HepG2 (cell line): Measurements from ENCODE around the gene GLYR1. TPM values are rescaled to one million over a fixed set of nuclear protein-coding genes. Genes with fewer than 3 reads are reported as not detected.

Source experiments
- ATAC-seq: fragments of 200-7000 bp; cut with Tn5 transposase; 3 replicates; pipeline ENCODE4 v1.9.1; 2020; ENCODE audit warnings: mild to moderate bottlenecking, moderate library complexity
- Bru-seq: library from RNA; stranded (reverse); fragments of 400-500 nt; gene quantifications from one replicate; lab custom pipeline; 2021; lab: Mats Ljungman, UMichigan
- BruChase-seq, 2 experiments: library from RNA; stranded (reverse); fragments of 400-500 nt; gene quantifications; one replicate each; lab custom pipeline; 2021; lab: Mats Ljungman, UMichigan
- BruUV-seq: library from RNA; stranded (reverse); fragments of 400-500 nt; replicated peaks from 2 replicates; lab custom pipeline; 2021; lab: Mats Ljungman, UMichigan
- CTCF ChIA-PET: fragments of 300-600 bp; formaldehyde crosslinking; extraction: SDS; loops from one replicate; lab custom pipeline; 2021; ENCODE audit warnings: low total read pairs, inconsistent platforms, low intra/inter-chr PET ratio; lab: Yijun Ruan, JAX
- POLR2A ChIA-PET: fragments of 350-600 bp; sonication (Branson Sonifier 250); formaldehyde crosslinking; loops from one replicate; lab custom pipeline; 2020; ENCODE audit warnings: antibody characterized with exemption, inconsistent platforms; lab: Yijun Ruan, JAX
- DNase-seq: peaks from one replicate; pipeline ENCODE4 v3.0.0-alpha.2; 2015; ENCODE audit warnings: low spot score
- FAIRE-seq: peaks from 3 replicates; lab custom pipeline; 2011; peaks lifted over from hg19 to GRCh38; lab: Jason Lieb, UNC
- H2AFZ ChIP-seq: one replicate; pipeline ENCODE4 v1.6.1; 2011; ENCODE audit warnings: low read length, inconsistent platforms
- H3K27ac ChIP-seq: fragments of 300-600 bp; 3 replicates; pipeline ENCODE4 v1.8.0; 2011; ENCODE audit warnings: mixed run types, mild to moderate bottlenecking, mixed read lengths, low read length, inconsistent platforms; ENCODE audit not compliant: insufficient read depth; ENCODE audit errors: extremely low read length
- H3K27me3 ChIP-seq, 2 experiments: fragments of 200-600 bp in 1 of 2; 2 replicates in 1 of 2; 3 replicates in 1 of 2; pipeline versions ENCODE4 v1.6.0 to v1.8.0; 2011; ENCODE audit warnings: low read length in 2 of 2, mild to moderate bottlenecking in 2 of 2, moderate library complexity in 2 of 2, inconsistent platforms in 1 of 2; ENCODE audit not compliant: insufficient read depth in 2 of 2, control insufficient read depth in 1 of 2
- H3K36me3 ChIP-seq, 2 experiments: fragments of 200-600 bp in 1 of 2; replicated peaks in 1 of 2; 2 replicates in 1 of 2; 3 replicates in 1 of 2; pipeline versions ENCODE4 v1.5.1 to v1.8.0; 2011; ENCODE audit warnings: low read length in 2 of 2, inconsistent platforms in 1 of 2; ENCODE audit not compliant: insufficient read depth in 2 of 2, control insufficient read depth in 1 of 2
- H3K4me1 ChIP-seq: 2 replicates; pipeline ENCODE4 v1.5.1; 2012; ENCODE audit warnings: low read length, inconsistent platforms; ENCODE audit not compliant: insufficient read depth
- H3K4me2 ChIP-seq: 2 replicates; pipeline ENCODE4 v1.6.0; 2011; ENCODE audit warnings: low read depth, low read length, inconsistent platforms
- H3K4me3 ChIP-seq, 3 experiments: fragments of 200-600 bp in 1 of 3; sonication (generic), shearing (Covaris generic) in 1 of 3; replicated peaks in 1 of 3; 2 replicates each; pipeline ENCODE4 v1.5.1; 2011 to 2016; ENCODE audit warnings: low read length in 3 of 3, inconsistent platforms in 2 of 3, low read depth in 2 of 3, mild to moderate bottlenecking in 2 of 3, control low read depth in 1 of 3, mixed read lengths in 1 of 3; ENCODE audit not compliant: insufficient read depth in 1 of 3
- H3K79me2 ChIP-seq: one replicate; pipeline ENCODE4 v1.6.1; 2011; ENCODE audit warnings: low read length, inconsistent platforms; ENCODE audit not compliant: insufficient read depth
- H3K9ac ChIP-seq: 2 replicates; pipeline ENCODE4 v1.6.0; 2011; ENCODE audit warnings: mild to moderate bottlenecking, low read depth, low read length, inconsistent platforms; ENCODE audit not compliant: insufficient read depth
- H3K9me3 ChIP-seq: 2 replicates; pipeline ENCODE4 v1.5.1; 2012; ENCODE audit warnings: mild to moderate bottlenecking, low read length
- H4K20me1 ChIP-seq: 2 replicates; pipeline ENCODE4 v1.6.0; 2011; ENCODE audit warnings: inconsistent platforms, mild to moderate bottlenecking, low read length, moderate library complexity; ENCODE audit not compliant: insufficient read depth
- AHR ChIP-seq: IDR thresholded peaks from 2 replicates; pipeline ENCODE4 v1.6.1; 2018; ENCODE audit warnings: missing genetic modification reagents, missing compliant biosample characterization
- IRF2 ChIP-seq: IDR thresholded peaks from 2 replicates; pipeline ENCODE4 v1.6.1; 2018; ENCODE audit warnings: missing genetic modification reagents, missing compliant biosample characterization
- JUND ChIP-seq: sonication (generic); formaldehyde crosslinking; IDR thresholded peaks from 2 replicates; pipeline ENCODE4 v1.8.0; 2022; ENCODE audit warnings: mild to moderate bottlenecking, missing genetic modification reagents
- KAT7 ChIP-seq: IDR thresholded peaks from 2 replicates; pipeline ENCODE4 v1.6.1; 2018; ENCODE audit warnings: borderline replicate concordance, missing compliant biosample characterization
- KLF9 ChIP-seq: IDR thresholded peaks from 2 replicates; pipeline ENCODE4 v1.6.1; 2016; ENCODE audit warnings: low read depth
- SMAD3 ChIP-seq: sonication (generic); formaldehyde crosslinking; IDR thresholded peaks from 2 replicates; pipeline ENCODE4 v1.4.0; 2020; ENCODE audit warnings: missing genetic modification reagents
- ZNF33A ChIP-seq: sonication (generic); formaldehyde crosslinking; IDR thresholded peaks from 2 replicates; pipeline ENCODE4 v1.5.1; 2020; ENCODE audit warnings: missing genetic modification reagents, mild to moderate bottlenecking, moderate library complexity, borderline replicate concordance
- ZNF501 ChIP-seq: sonication (generic); formaldehyde crosslinking; IDR thresholded peaks from 2 replicates; pipeline ENCODE4 v1.5.1; 2020; ENCODE audit warnings: mild to moderate bottlenecking, moderate library complexity, missing genetic modification reagents
- ZNF768 ChIP-seq: sonication (generic); formaldehyde crosslinking; IDR thresholded peaks from 2 replicates; pipeline ENCODE4 v1.4.0; 2020; ENCODE audit warnings: missing genetic modification reagents
- WGBS: methylation state at CpG from one replicate; pipeline ENCODE4 v1.1.6; 2017; ENCODE audit warnings: low lambda C conversion rate; 5-methylcytosine and 5-hydroxymethylcytosine counted together
- in situ Hi-C: cut with HindIII; loops from 2 replicates; pipeline ENCODE4 v1.10.0; 2017; ENCODE audit warnings: low pct_unique_long_range_greater_than_20kb; ENCODE audit not compliant: extremely low pct_ligation_motif_present
- intact Hi-C: fragments of 100-400 bp; cut with micrococcal nuclease; formaldehyde crosslinking; loops from one replicate; pipeline ENCODE4 v1.10.0; 2022; ENCODE audit not compliant: unreplicated experiment
- long read RNA-seq, 2 experiments: library from RNA in 1 of 2; library from polyadenylated mRNA in 1 of 2; stranded (forward) in 1 of 2; unstranded in 1 of 2; transcript quantifications; one replicate each; pipeline ENCODE4 v2.0.0, GENCODE V29; 2019 to 2022
- polyA minus RNA-seq, 3 experiments: library from RNA; depleted of rRNA, polyadenylated mRNA; stranded (reverse); fragments of >200 nt; gene quantifications; 2 replicates each; pipeline ENCODE4 v1.2.3, GENCODE V29; 2011; ENCODE audit warnings: low replicate concordance in 1 of 3
- polyA plus RNA-seq, 8 experiments: library from polyadenylated mRNA; depleted of rRNA in 3 of 8; stranded (reverse) in 7 of 8; unstranded in 1 of 8; fragments of >200 nt; fragmentation: Illumina TruSeq in 4 of 8; extraction: Trizol in 4 of 8; gene quantifications; 2 replicates each; pipeline versions ENCODE4 v1.2.1 to v1.2.3, GENCODE V29; 2011 to 2016; ENCODE audit warnings: low read depth in 4 of 8, missing spikeins in 1 of 8, mixed read lengths in 1 of 8; ENCODE audit not compliant: insufficient read depth in 1 of 8
- total RNA-seq, 5 experiments: library from RNA; depleted of rRNA; stranded (reverse); fragments of >200 nt; fragmentation: Illumina TruSeq; extraction: Trizol; gene quantifications; 2 replicates each; pipeline ENCODE4 v1.2.3, GENCODE V29; 2016; ENCODE audit warnings: low read depth in 1 of 5
- TF ChIP-seq, protein P1 (sequence below): IDR thresholded peaks from 2 replicates; pipeline ENCODE4 v1.6.1; 2012; ENCODE audit warnings: low read depth, low read length, improper control_type of control experiment
- TF ChIP-seq, protein P2 (sequence below): sonication (generic); formaldehyde crosslinking; IDR thresholded peaks from 2 replicates; pipeline ENCODE4 v1.5.0; 2020; ENCODE audit warnings: missing genetic modification reagents
- TF ChIP-seq, protein P3 (sequence below): sonication (generic); formaldehyde crosslinking; conservative IDR thresholded peaks from 2 replicates; pipeline ENCODE4 v1.8.0; 2022; ENCODE audit warnings: low read depth, missing genetic modification reagents

GLYR1 gene
- total RNA-seq (2016; rRNA removed; fragmentation: Illumina TruSeq; extraction: Trizol) (48.7 and 65.0 TPM in 2 replicates), polyA plus RNA-seq (2011; rRNA removed) (28.3 and 35.0 TPM in 2 replicates), polyA minus RNA-seq (2011; rRNA and poly(A)+ RNA removed; ENCODE audit: low replicate concordance) (31.8 and 71.0 TPM in 2 replicates), Bru-seq, nascent RNA (percentile 80 among the genes with signal in this experiment), BruChase-seq, experiment 1, labeled RNA remaining after a 6-hour chase (percentile 87 among the genes with signal in this experiment), BruChase-seq, experiment 2, labeled RNA remaining after a 2-hour chase (percentile 88 among the genes with signal in this experiment)
- total RNA-seq (2016; cell fraction: cytosol; rRNA removed; fragmentation: Illumina TruSeq; extraction: Trizol; ENCODE audit: low read depth), result 15.9 and 19.4 TPM in 2 replicates
- total RNA-seq (2016; cell fraction: insoluble cytoplasmic fraction; rRNA removed; fragmentation: Illumina TruSeq; extraction: Trizol), result 45.2 and 62.7 TPM in 2 replicates
- total RNA-seq (2016; cell fraction: membrane; rRNA removed; fragmentation: Illumina TruSeq; extraction: Trizol), result 15.9 and 18.0 TPM in 2 replicates
- total RNA-seq (2016; cell fraction: nucleus; rRNA removed; fragmentation: Illumina TruSeq; extraction: Trizol), result 42.0 and 52.4 TPM in 2 replicates
- polyA plus RNA-seq (2011; cell fraction: cytosol; rRNA removed), result 19.7 and 20.6 TPM in 2 replicates
- 37.8 and 42.0 TPM in 2 replicates for polyA plus RNA-seq (2011; cell fraction: nucleus; rRNA removed)
- 24.7 and 35.3 TPM in 2 replicates for polyA plus RNA-seq (2012)
- polyA plus RNA-seq (2016; cell fraction: cytosol; fragmentation: Illumina TruSeq; extraction: Trizol; ENCODE audit: low read depth), result 5.7 and 7.1 TPM in 2 replicates
- 52.7 and 61.5 TPM in 2 replicates for polyA plus RNA-seq (2016; cell fraction: insoluble cytoplasmic fraction; fragmentation: Illumina TruSeq; extraction: Trizol; ENCODE audit: low read depth)
- 9.9 and 13.3 TPM in 2 replicates for polyA plus RNA-seq (2016; cell fraction: membrane; fragmentation: Illumina TruSeq; extraction: Trizol; ENCODE audit: low read depth)
- 79.5 and 95.5 TPM in 2 replicates for polyA plus RNA-seq (2016; cell fraction: nucleus; fragmentation: Illumina TruSeq; extraction: Trizol; ENCODE audit: insufficient read depth, low read depth)
- 7.9 and 8.7 TPM in 2 replicates for polyA minus RNA-seq (2011; cell fraction: cytosol; rRNA and poly(A)+ RNA removed)
- polyA minus RNA-seq (2011; cell fraction: nucleus; rRNA and poly(A)+ RNA removed), result 30.6 and 30.8 TPM in 2 replicates
- long read RNA-seq, experiment 1, partial matches to known transcripts, result 7 of 19 reads
- long read RNA-seq, experiment 1, other reads (novel, unspliced or antisense), result 10 of 19 reads
- long read RNA-seq, experiment 2, transcript GLYR1-201 (16 exons, 3,772 nt), result major isoform, 8 of 56 reads
- long read RNA-seq, experiment 2, partial matches to known transcripts, result 12 of 56 reads
- long read RNA-seq, experiment 2, other reads (novel, unspliced or antisense), result 32 of 56 reads

DNA sequence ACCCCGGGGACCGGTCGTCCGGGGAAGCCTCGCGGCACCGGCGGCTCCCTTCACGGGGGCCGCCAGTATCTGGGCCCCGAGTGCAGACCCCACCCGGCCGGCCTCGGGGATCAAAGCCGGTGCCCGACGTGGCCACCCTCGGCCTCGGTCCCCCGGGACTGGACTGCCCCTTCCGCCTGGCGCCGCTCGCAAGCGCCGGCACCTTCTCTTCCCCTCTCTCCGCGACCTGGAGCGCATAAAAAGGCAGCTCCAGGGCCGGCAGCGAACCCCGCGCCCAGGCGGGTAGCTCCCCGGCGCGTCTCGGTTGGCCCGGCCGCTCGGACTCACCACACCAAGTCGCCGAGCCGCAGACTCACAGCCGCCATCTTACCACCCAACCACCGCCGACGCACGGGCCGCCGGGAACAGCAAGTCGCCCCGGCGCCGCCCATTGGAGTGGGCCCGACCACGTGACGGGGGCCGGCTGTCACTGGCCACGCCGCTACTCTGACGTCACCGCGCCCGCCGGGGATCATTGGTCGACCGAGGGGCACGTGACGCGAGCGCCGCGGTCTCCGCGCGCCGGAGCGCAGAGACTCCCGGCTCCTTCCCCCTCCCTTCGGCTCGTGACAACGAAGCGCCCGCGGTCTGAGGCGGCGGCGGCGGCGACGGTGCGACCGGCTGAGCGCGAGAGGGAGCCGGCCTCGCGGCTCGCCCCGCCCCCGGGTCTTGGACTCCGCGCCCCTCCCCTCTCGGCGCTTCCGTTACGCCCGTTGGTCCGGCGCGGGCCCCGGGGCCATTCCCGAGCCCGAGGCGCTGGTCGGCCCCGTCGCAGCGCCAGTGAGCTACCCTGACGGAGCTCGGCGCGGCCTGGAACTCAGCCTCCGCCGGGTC lies at the start of gene GLYR1, which contains the start of gene UBN1:
GLYR1 (minus strand) TSS at position 388 of the 873 bp plus-strand sequence; CDS start at position 365, 23 bp downstream.
UBN1 (plus strand) TSS at position 581 of the 873 bp plus-strand sequence. CDS start 5,437 bp downstream, outside the sequence.
- ChIA-PET POLR2A (interaction anchor here (0.6 to 3.9 kb wide), 11 partner anchors 17 to 113 kb away, joined by 3 to 13 read pairs (median 3); partner anchors contain the start of genes ANKS3, DNAAF8, ROGDI and SEC14L5), CTCF (interaction anchor here (1.3 kb wide), 1 partner anchor 109 kb away, joined by 3 read pairs; no protein-coding TSS in a partner anchor)
- peak; percentile 92 for DNase-seq
- peak; percentile 91 for ATAC-seq
- Histone ChIP-seq H3K9me3 (no peaks in the 10 kb centered on the region), H3K4me2 (peak within 1 kb of the TSS; percentile 98), H3K79me2 (peaks cover 74% of the 10 kb centered on the region), H4K20me1 (peaks cover 45% of the 10 kb centered on the region), H3K9ac (peak within 1 kb of the TSS; percentile 97), H3K27me3 (peaks cover 0 to 4% of the 10 kb centered on the region in 2 experiments; a peak in 1 of 5 replicates), H3K4me1 (peaks cover 52% of the 10 kb centered on the region), H3K27ac (peak within 1 kb of the TSS; percentile 95), H3K36me3 (peaks cover 2 to 25% of the 10 kb centered on the region in 2 experiments; a peak in 3 of 5 replicates), H3K4me3 (peak within 1 kb of the TSS; percentile 88 to 98 (median 94)), H2AFZ (no peak within 1 kb of the TSS)
- in situ Hi-C loops, result loop anchor here (5.0 kb wide), 1 partner anchor 110 kb away; the partner anchor contains the start of gene SEC14L5
- intact Hi-C loops, result no loop called here
- no TSS peak for BruUV-seq
- 3% methylated on average over 24 of the region's 126 CpGs for WGBS
- no peak for FAIRE-seq
- TF ChIP-seq ZNF768 (CRISPR knock-in tag) (peak; percentile 19; the same call in 1 of the 2 replicates), ZNF501 (peak; percentile 68), SMAD3 (CRISPR knock-in tag) (no peak), IRF2 (CRISPR knock-in tag) (peak; percentile 16; the same call in 1 of the 2 replicates), ZNF33A (CRISPR knock-in tag) (no peak), KAT7 (CRISPR knock-in tag) (no peak; the same call in 1 of the 2 replicates), JUND (CRISPR knock-in tag) (no peak), KLF9 (CRISPR knock-in tag) (no peak), AHR (CRISPR knock-in tag) (no peak; the same call in 1 of the 2 replicates)
- TF ChIP-seq, protein P1, sequence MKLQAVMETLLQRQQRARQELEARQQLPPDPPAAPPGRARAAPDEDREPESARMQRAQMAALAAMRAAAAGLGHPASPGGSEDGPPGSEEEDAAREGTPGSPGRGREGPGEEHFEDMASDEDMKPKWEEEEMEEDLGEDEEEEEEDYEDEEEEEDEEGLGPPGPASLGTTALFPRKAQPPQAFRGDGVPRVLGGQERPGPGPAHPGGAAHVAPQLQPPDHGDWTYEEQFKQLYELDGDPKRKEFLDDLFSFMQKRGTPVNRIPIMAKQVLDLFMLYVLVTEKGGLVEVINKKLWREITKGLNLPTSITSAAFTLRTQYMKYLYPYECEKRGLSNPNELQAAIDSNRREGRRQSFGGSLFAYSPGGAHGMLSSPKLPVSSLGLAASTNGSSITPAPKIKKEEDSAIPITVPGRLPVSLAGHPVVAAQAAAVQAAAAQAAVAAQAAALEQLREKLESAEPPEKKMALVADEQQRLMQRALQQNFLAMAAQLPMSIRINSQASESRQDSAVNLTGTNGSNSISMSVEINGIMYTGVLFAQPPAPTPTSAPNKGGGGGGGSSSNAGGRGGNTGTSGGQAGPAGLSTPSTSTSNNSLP, result no peak
- TF ChIP-seq, protein P2, sequence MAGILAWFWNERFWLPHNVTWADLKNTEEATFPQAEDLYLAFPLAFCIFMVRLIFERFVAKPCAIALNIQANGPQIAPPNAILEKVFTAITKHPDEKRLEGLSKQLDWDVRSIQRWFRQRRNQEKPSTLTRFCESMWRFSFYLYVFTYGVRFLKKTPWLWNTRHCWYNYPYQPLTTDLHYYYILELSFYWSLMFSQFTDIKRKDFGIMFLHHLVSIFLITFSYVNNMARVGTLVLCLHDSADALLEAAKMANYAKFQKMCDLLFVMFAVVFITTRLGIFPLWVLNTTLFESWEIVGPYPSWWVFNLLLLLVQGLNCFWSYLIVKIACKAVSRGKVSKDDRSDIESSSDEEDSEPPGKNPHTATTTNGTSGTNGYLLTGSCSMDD (CRISPR knock-in tag), result no peak; the same call in 1 of the 2 replicates
- TF ChIP-seq, protein P3, sequence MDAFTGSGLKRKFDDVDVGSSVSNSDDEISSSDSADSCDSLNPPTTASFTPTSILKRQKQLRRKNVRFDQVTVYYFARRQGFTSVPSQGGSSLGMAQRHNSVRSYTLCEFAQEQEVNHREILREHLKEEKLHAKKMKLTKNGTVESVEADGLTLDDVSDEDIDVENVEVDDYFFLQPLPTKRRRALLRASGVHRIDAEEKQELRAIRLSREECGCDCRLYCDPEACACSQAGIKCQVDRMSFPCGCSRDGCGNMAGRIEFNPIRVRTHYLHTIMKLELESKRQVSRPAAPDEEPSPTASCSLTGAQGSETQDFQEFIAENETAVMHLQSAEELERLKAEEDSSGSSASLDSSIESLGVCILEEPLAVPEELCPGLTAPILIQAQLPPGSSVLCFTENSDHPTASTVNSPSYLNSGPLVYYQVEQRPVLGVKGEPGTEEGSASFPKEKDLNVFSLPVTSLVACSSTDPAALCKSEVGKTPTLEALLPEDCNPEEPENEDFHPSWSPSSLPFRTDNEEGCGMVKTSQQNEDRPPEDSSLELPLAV, result no peak
